SK-N-SH (cell line): Measurements from ENCODE around the gene DNASE2B.

Source experiments
- CHD2 ChIP-seq: fragments of 150-350 bp; IDR thresholded peaks from 2 replicates; pipeline ENCODE4 v1.6.1; 2018; ENCODE audit warnings: low read length; ENCODE audit not compliant: partially characterized antibody
- CTCF ChIP-seq: fragments of 200-600 bp; sonication (generic); IDR thresholded peaks from 2 replicates; pipeline ENCODE4 v1.6.1; 2017; ENCODE audit warnings: antibody characterized with exemption, mild to moderate bottlenecking, moderate library complexity
- EP300 ChIP-seq, 2 experiments: IDR thresholded peaks; 2 replicates each; pipeline versions ENCODE4 v1.4.0 to v1.6.1; 2012; ENCODE audit warnings: borderline replicate concordance in 1 of 2, low read depth in 1 of 2, low read length in 1 of 2
- POLR2AphosphoS5 ChIP-seq: IDR thresholded peaks from 2 replicates; pipeline ENCODE4 v1.6.1; 2012; ENCODE audit warnings: low read depth, low read length
- TAF1 ChIP-seq: IDR thresholded peaks from 2 replicates; pipeline ENCODE4 v1.6.1; 2012; ENCODE audit warnings: low read depth, mild to moderate bottlenecking, low read length, moderate library complexity, borderline replicate concordance
- ZBTB33 ChIP-seq: IDR thresholded peaks from 2 replicates; pipeline ENCODE4 v1.4.0; 2012; ENCODE audit warnings: low read depth, borderline replicate concordance
- TF ChIP-seq, protein P1 (sequence below): IDR thresholded peaks from 2 replicates; pipeline ENCODE4 v1.4.0; 2012; ENCODE audit warnings: low read depth
- TF ChIP-seq, protein P2 (sequence below): IDR thresholded peaks from 2 replicates; pipeline ENCODE4 v1.6.1; 2012; ENCODE audit warnings: mild to moderate bottlenecking, low read depth, low read length, moderate library complexity

DNA sequence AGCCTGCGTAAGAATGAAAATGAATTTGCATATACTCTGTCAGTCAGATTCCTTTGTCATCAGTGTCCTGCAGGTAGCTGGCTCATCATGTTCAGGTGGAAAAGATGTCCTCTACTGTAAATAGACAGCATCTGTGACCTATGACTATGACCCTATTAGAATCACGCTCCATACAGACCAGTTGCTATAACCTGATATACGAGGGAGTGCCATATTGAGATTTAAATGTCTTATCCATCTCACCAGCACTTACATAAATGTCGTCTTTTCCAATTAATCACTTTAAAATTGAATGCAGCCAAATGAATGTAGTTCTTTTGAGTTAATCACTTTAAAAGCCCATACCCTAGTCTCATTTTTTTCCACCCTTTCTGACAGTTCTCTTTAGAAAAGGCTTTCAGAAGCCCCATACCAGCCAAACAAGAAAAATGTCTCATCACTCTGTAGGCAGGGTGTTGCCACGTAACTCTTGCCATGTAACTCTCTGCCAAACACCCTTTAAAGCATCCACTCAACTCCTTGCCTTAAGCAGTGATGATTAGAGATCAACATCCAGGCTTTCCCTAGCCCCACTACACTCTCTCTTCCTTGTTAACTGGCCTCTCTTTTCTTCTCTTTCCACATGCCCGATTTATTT lies 26.3 kb downstream of the DNASE2B start:
- no peak for TF ChIP-seq CHD2
- TF ChIP-seq CTCF = no peak
- no peak for TF ChIP-seq EP300 (IDR thresholded peaks at IDR 0.05; ENCODE audit: borderline replicate concordance in 1 of 2, low read depth in 1 of 2, low read length in 1 of 2)
- no peak for TF ChIP-seq POLR2AphosphoS5
- TF ChIP-seq ZBTB33 = no peak
- TF ChIP-seq, protein P1, sequence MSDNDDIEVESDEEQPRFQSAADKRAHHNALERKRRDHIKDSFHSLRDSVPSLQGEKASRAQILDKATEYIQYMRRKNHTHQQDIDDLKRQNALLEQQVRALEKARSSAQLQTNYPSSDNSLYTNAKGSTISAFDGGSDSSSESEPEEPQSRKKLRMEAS = no peak
- TF ChIP-seq, protein P2, sequence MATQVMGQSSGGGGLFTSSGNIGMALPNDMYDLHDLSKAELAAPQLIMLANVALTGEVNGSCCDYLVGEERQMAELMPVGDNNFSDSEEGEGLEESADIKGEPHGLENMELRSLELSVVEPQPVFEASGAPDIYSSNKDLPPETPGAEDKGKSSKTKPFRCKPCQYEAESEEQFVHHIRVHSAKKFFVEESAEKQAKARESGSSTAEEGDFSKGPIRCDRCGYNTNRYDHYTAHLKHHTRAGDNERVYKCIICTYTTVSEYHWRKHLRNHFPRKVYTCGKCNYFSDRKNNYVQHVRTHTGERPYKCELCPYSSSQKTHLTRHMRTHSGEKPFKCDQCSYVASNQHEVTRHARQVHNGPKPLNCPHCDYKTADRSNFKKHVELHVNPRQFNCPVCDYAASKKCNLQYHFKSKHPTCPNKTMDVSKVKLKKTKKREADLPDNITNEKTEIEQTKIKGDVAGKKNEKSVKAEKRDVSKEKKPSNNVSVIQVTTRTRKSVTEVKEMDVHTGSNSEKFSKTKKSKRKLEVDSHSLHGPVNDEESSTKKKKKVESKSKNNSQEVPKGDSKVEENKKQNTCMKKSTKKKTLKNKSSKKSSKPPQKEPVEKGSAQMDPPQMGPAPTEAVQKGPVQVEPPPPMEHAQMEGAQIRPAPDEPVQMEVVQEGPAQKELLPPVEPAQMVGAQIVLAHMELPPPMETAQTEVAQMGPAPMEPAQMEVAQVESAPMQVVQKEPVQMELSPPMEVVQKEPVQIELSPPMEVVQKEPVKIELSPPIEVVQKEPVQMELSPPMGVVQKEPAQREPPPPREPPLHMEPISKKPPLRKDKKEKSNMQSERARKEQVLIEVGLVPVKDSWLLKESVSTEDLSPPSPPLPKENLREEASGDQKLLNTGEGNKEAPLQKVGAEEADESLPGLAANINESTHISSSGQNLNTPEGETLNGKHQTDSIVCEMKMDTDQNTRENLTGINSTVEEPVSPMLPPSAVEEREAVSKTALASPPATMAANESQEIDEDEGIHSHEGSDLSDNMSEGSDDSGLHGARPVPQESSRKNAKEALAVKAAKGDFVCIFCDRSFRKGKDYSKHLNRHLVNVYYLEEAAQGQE = no peak
- no peak for TF ChIP-seq TAF1
